Parathyroid adenoma (tissue), 2 donors: ENCODE measurements around the gene ELK3.

ENCODE experiments used
- H2AFZ ChIP-seq: fragments of 300-600 bp; sonication (generic); one replicate; pipeline ENCODE4 v1.7.0; 2017; ENCODE audit warnings: antibody characterized with exemption, mild to moderate bottlenecking
- H3K27ac ChIP-seq: fragments of 300-600 bp; sonication (generic); one replicate; pipeline ENCODE4 v1.7.0; 2017
- H3K27me3 ChIP-seq: fragments of 300-600 bp; sonication (generic); one replicate; pipeline ENCODE4 v1.7.0; 2017; ENCODE audit warnings: low read length; ENCODE audit not compliant: control insufficient read depth, insufficient read depth
- H3K36me3 ChIP-seq: fragments of 300-600 bp; sonication (generic); one replicate; pipeline ENCODE4 v1.7.0; 2017; ENCODE audit warnings: low read length; ENCODE audit not compliant: control insufficient read depth, insufficient read depth
- H3K4me1 ChIP-seq: fragments of 300-600 bp; sonication (generic); one replicate; pipeline ENCODE4 v1.7.0; 2017; ENCODE audit warnings: control low read depth
- H3K4me2 ChIP-seq: fragments of 300-600 bp; sonication (generic); one replicate; pipeline ENCODE4 v1.7.0; 2017; ENCODE audit warnings: low read length
- H3K4me3 ChIP-seq: fragments of 300-600 bp; sonication (generic); one replicate; pipeline ENCODE4 v1.7.0; 2017; ENCODE audit warnings: low read depth, low read length
- H3K79me2 ChIP-seq: fragments of 300-600 bp; sonication (generic); one replicate; pipeline ENCODE4 v1.7.0; 2017; ENCODE audit warnings: control low read depth
- H3K9ac ChIP-seq: fragments of 300-600 bp; sonication (generic); one replicate; pipeline ENCODE4 v1.7.0; 2017; ENCODE audit warnings: mild to moderate bottlenecking
- H3K9me3 ChIP-seq: fragments of 300-600 bp; sonication (generic); one replicate; pipeline ENCODE4 v1.7.0; 2017; ENCODE audit warnings: low read length; ENCODE audit not compliant: control insufficient read depth
- CTCF ChIP-seq: fragments of 300-600 bp; sonication (generic); IDR thresholded peaks from one replicate; pipeline ENCODE4 v1.7.0; 2017; ENCODE audit warnings: antibody characterized with exemption, mild to moderate bottlenecking
- donor health status: primary hyperparathyroidism.

Gene ELK3

GRCh38 chr12:96285158-96285557, 91.0 kb downstream of the ELK3 start:
- H3K4me1 ChIP-seq, result no peaks in the 10 kb centered on the region
- H3K4me3 ChIP-seq, result no peak overlapping the region
- H3K27ac ChIP-seq, result no peak overlapping the region
- H3K79me2 ChIP-seq, result no peaks in the 10 kb centered on the region
- no peak overlapping the region for H2AFZ ChIP-seq
- no peak overlapping the region for H3K9ac ChIP-seq
- no peaks in the 10 kb centered on the region for H3K9me3 ChIP-seq
- no peak for TF ChIP-seq CTCF
- no peaks in the 10 kb centered on the region for H3K27me3 ChIP-seq
- H3K36me3 ChIP-seq, result no peaks in the 10 kb centered on the region
- H3K4me2 ChIP-seq, result no peak overlapping the region

- Histone ChIP-seq H3K9me3 (no peaks in the 10 kb centered on the region), H3K4me1 (no peaks in the 10 kb centered on the region), H3K36me3 (no peaks in the 10 kb centered on the region), H3K27me3 (no peaks in the 10 kb centered on the region), H3K9ac (no peak overlapping the region), H3K79me2 (no peaks in the 10 kb centered on the region), H3K4me3 (no peak overlapping the region), H2AFZ (no peak overlapping the region), H3K27ac (no peak overlapping the region), H3K4me2 (no peak overlapping the region)
- no peak for TF ChIP-seq CTCF
Observed at GRCh38 chr12:96289067-96289466, 94.9 kb downstream of the ELK3 start.

- Histone ChIP-seq H3K27ac (no peak overlapping the region), H3K9ac (no peak overlapping the region), H3K27me3 (no peaks in the 10 kb centered on the region), H3K9me3 (no peaks in the 10 kb centered on the region), H3K4me3 (no peak overlapping the region), H3K4me1 (no peaks in the 10 kb centered on the region), H3K36me3 (no peaks in the 10 kb centered on the region), H3K79me2 (no peaks in the 10 kb centered on the region), H2AFZ (no peak overlapping the region), H3K4me2 (no peak overlapping the region)
- no peak for TF ChIP-seq CTCF
Observed at GRCh38 chr12:96293093-96293492, 98.9 kb downstream of the ELK3 start.

- Histone ChIP-seq H3K4me1 (no peaks in the 10 kb centered on the region), H3K4me3 (no peak overlapping the region), H3K4me2 (no peak overlapping the region), H3K36me3 (no peaks in the 10 kb centered on the region), H3K79me2 (no peaks in the 10 kb centered on the region), H3K27ac (no peak overlapping the region), H3K9ac (no peak overlapping the region), H2AFZ (no peak overlapping the region), H3K9me3 (no peaks in the 10 kb centered on the region), H3K27me3 (no peaks in the 10 kb centered on the region)
- TF ChIP-seq CTCF, result no peak
Observed at GRCh38 chr12:96294831-96295230, 100.7 kb downstream of the ELK3 start.

- Histone ChIP-seq H3K4me2 (no peak overlapping the region), H3K9me3 (no peaks in the 10 kb centered on the region), H3K9ac (no peak overlapping the region), H3K27ac (no peak overlapping the region), H3K79me2 (peaks cover 3% of the 10 kb centered on the region), H3K27me3 (no peaks in the 10 kb centered on the region), H3K4me1 (no peaks in the 10 kb centered on the region), H3K36me3 (no peaks in the 10 kb centered on the region), H3K4me3 (no peak overlapping the region), H2AFZ (no peak overlapping the region)
- TF ChIP-seq CTCF, result no peak
Observed at GRCh38 chr12:96295532-96296160, 101.5 kb downstream of the ELK3 start.
